ENCODE results near the gene ALDH3A2. TPM values are rescaled to one million over a fixed set of nuclear protein-coding genes. Genes with fewer than 3 reads are reported as not detected.

The ALDH3A2 gene
- total and polyA plus RNA-seq, 2 of the 8 experiments (the other 6 are each of a cell fraction or from before 2014, with no cell fraction given), result 20.6 to 72.9 TPM

- Histone ChIP-seq H3K9me3 (ENCODE audit: insufficient read depth in 2 of 2, low read depth in 1 of 2, low read length in 1 of 2) (no peaks in the 10 kb centered on the region), H3K4ac (replicated peaks; ENCODE audit: insufficient read length, low read depth, low read length) (no peak overlapping the region), H3K27me3 (replicated peaks in 1 of 4; ENCODE audit: control insufficient read depth in 3 of 4, extremely low read depth in 1 of 4, insufficient read depth in 3 of 4, low read length in 3 of 4) (no peaks in the 10 kb centered on the region), H4K5ac (ENCODE audit: insufficient read length, low read depth, low read length) (no peak overlapping the region), H3K9ac (replicated peaks in 1 of 4; ENCODE audit: extremely low read depth in 1 of 4, low read depth in 3 of 4, low read length in 3 of 4) (no peak overlapping the region), H4K91ac (replicated peaks; ENCODE audit: insufficient read length, low read length) (no peak overlapping the region), H3K79me1 (ENCODE audit: low read depth, low read length) (peaks cover 3% of the 10 kb centered on the region), H3K36me3 (ENCODE audit: control insufficient read depth in 2 of 4, insufficient read depth in 4 of 4, low read length in 3 of 4) (peaks cover 2 to 43% (median 14%) of the 10 kb centered on the region in 4 experiments; a peak in 6 of 8 replicates), H2AFZ (ENCODE audit: low read length) (no peak overlapping the region), H2BK12ac (ENCODE audit: low read depth, low read length) (no peak overlapping the region), H3K18ac (ENCODE audit: extremely low read depth, low read length) (no peak overlapping the region), H3K4me1 (replicated peaks in 1 of 4; ENCODE audit: control insufficient read depth in 3 of 4, insufficient read depth in 4 of 4, low read length in 3 of 4) (peaks cover 0 to 7% (median 5%) of the 10 kb centered on the region in 4 experiments; a peak in 5 of 7 replicates), H2AK5ac (ENCODE audit: low read depth, low read length) (no peak overlapping the region), H4K8ac (ENCODE audit: extremely low read depth, insufficient read depth, low read length) (no peak overlapping the region), H3K4me3 (ENCODE audit: extremely low read depth in 1 of 4, insufficient read depth in 2 of 4, low read depth in 3 of 4, low read length in 4 of 4) (no peak overlapping the region), H2BK20ac (ENCODE audit: low read length) (no peak overlapping the region), H3K4me2 (ENCODE audit: insufficient read depth in 1 of 2, low read depth in 2 of 2, low read length in 2 of 2) (no peak overlapping the region), H2BK5ac (ENCODE audit: low read depth, low read length) (no peak overlapping the region), H3K23ac (ENCODE audit: insufficient read length) (no peak overlapping the region), H3K56ac (replicated peaks; ENCODE audit: insufficient read length, low read depth, low read length) (no peak overlapping the region), H4K20me1 (replicated peaks in 1 of 2; ENCODE audit: control insufficient read depth in 1 of 2, insufficient read depth in 2 of 2, low read length in 2 of 2) (peaks cover 2 to 5% of the 10 kb centered on the region in 2 experiments), H3K23me2 (ENCODE audit: low read depth, low read length) (no peaks in the 10 kb centered on the region), H3K14ac (ENCODE audit: insufficient read length) (no peak overlapping the region), H2BK120ac (replicated peaks; ENCODE audit: low read depth, low read length) (no peak overlapping the region), H3K27ac (ENCODE audit: low read depth, low read length) (no peak overlapping the region), H2BK15ac (ENCODE audit: low read length) (no peak overlapping the region), H3K79me2 (ENCODE audit: control insufficient read depth in 1 of 2, insufficient read depth in 2 of 2, low read length in 2 of 2) (peaks cover 0 to under 1% of the 10 kb centered on the region in 2 experiments; a peak in 1 of 4 replicates)
- ChIA-PET CTCF (ENCODE audit: partially characterized antibody) (interaction anchor here (1.2 to 1.6 kb wide), 5 partner anchors 8 to 124 kb away, joined by 3 to 4 read pairs (median 3); no protein-coding TSS in a partner anchor), POLR2A (ENCODE audit: partially characterized antibody) (no interaction called here)
- no peak for FAIRE-seq
- 89% methylated on average over 3 of the region's 3 CpGs; no CpG with 5 or more reads in 1 of the 2 experiments for WGBS, 2 experiments (ENCODE audit: extremely low coverage in 1 of 2, insufficient coverage in 1 of 2, insufficient read length in 1 of 2, insufficient replicate concordance in 2 of 2, low coverage in 1 of 2, low lambda C conversion rate in 2 of 2, missing lambda C conversion rate in 1 of 2)
- no peak for TF ChIP-seq TAF1 (IDR thresholded peaks at IDR 0.05; ENCODE audit: low read depth, low read length)
- TF ChIP-seq BACH1 (IDR thresholded peaks at IDR 0.05; ENCODE audit: low read length), result no peak
- no peak for TF ChIP-seq CREB1 (IDR thresholded peaks at IDR 0.05)
- TF ChIP-seq SP4 (IDR thresholded peaks at IDR 0.05; ENCODE audit: low read length), result no peak
- TF ChIP-seq HDAC6 (IDR thresholded peaks at IDR 0.05; ENCODE audit: low read depth, low read length), result no peak
- no peak for TF ChIP-seq NANOG (IDR thresholded peaks at IDR 0.05; ENCODE audit: insufficient read depth, low read depth, low read length, poor library complexity, severe bottlenecking)
- no peak for TF ChIP-seq HDAC2 (IDR thresholded peaks at IDR 0.05; ENCODE audit: borderline replicate concordance in 1 of 2, low read depth in 2 of 2, low read length in 2 of 2)
- no peak for DNase-seq (ENCODE audit: low read depth in 1 of 2, low spot score in 2 of 2)
Measured at GRCh38 chr17:19661121-19661520, 12.6 kb downstream of the ALDH3A2 start.

Measured in H1 (cell line).